UCSD-AML1 (cell line): ENCODE results near the gene PTPRE.

Experiments used
- DNase-seq: peaks from one replicate; lab custom pipeline; 2025; ENCODE audit not compliant: unreplicated experiment; lab: John Stamatoyannopoulos, UW

PTPRE gene

GRCh38 chr10:128111696-128112095 lies 204.8 kb downstream of the PTPRE start:
- no peak for DNase-seq

- DNase-seq: no peak
These were observed 206.1 kb downstream of the PTPRE start for GRCh38 chr10:128113026-128113425.

- DNase-seq: no peak
These were observed 208.0 kb downstream of the PTPRE start for GRCh38 chr10:128114901-128115300.

- no peak for DNase-seq
These were observed 208.5 kb downstream of the PTPRE start for GRCh38 chr10:128115356-128115755.

- DNase-seq: no peak
These were observed 209.3 kb downstream of the PTPRE start for GRCh38 chr10:128116187-128116586.

DNA sequence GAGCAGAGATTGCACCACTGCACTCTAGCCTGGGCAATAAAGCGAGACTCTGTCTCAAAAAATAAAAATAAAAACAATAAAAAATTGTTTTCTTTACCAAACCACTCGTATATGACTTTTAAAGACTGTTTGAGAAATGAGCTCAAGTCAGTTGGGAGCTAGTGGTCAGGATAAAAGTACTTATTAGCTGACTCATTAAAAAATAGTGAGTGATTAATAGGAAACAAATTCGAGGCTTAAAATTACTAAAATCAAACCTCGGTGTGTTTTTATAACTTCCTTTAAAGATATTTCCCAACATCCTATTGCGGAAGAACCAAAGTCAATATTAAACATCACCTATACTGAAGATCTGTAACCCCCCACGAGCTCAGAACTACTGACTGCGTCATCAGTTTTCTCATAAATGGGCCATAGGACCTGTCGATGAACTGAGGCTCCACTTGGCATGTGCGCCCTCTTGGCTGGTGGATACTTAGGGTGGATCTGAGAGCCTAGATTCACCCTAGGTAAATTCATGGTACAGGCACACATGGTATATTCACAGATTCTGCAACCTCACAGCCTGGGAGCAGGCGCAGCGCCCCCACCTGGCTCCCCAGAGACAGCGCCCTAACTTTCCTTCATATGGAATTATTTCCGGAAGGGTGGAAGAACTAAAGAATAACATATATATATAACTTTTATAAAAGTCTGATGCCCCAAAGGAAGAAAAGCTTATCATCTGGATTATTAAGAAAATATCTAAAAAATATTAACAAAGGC lies 210.1 kb downstream of the PTPRE start:
- no peak for DNase-seq

DNA sequence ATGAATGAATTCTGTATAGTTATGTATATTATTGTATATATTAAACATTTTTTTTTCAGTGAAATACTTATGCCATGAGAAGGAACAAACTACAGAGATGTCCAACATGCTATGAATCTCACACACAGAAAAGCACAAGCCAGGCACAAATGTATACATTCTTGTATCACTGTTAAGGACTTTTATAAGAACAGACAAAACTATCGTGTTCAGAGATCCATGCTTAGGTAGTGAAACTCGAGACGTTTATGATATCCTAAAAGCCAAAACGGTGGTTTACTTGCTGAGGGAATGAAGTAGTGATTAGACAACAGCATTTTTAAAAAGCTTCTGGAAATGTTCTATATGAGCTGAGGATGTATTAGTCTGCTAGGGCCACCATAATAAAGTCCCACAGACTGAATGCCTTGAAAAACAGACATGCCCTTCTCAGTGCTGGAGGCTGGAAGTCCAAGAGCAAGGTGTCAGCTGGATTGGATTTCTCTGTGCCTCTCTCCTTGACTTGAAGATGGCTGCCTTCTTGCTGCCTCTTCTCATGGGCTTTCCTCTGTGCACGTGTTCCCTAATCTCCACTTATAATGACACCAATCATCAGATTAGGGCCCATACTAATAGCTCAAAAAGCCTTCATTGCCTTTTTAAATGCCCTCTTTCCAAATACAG lies 215.0 kb downstream of the PTPRE start:
- no peak for DNase-seq

DNA sequence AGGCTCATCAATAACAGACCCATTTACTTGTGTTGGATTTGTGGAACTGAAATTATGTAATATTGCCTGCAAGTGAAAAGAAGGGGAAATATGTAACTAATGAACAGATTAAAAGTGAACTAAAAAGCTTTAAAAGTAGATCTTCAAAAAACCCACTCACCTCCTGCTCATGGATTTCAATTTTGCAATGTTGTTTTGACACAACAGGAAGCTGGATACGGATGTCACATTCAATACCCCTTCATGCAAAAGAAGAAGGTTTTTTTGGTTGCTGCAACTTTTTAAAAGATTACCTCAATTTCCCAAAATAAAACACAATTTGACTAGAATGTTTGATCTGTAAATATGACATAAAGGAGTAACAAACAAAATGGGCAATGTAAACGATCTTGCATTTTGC lies 216.0 kb downstream of the PTPRE start:
- no peak for DNase-seq

DNA sequence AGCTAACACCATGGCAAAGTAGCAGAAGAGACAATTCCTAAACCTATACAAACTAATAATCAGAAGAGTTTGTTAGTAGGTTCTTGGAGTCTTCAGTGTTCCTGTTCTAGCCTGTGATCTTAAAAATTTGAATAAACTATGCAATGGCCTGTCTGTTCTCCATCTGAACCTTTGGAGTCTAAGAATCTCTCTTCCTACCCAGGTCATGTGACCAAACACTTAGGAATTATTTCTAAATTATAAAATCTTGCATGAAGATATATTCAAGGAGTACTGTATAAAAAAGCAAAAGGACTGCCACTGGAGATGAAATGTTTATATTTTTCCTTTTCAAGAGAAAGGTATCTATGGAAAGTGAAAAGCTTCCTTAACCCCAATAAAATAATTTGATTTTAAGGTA lies 216.9 kb downstream of the PTPRE start:
- DNase-seq: no peak

DNA sequence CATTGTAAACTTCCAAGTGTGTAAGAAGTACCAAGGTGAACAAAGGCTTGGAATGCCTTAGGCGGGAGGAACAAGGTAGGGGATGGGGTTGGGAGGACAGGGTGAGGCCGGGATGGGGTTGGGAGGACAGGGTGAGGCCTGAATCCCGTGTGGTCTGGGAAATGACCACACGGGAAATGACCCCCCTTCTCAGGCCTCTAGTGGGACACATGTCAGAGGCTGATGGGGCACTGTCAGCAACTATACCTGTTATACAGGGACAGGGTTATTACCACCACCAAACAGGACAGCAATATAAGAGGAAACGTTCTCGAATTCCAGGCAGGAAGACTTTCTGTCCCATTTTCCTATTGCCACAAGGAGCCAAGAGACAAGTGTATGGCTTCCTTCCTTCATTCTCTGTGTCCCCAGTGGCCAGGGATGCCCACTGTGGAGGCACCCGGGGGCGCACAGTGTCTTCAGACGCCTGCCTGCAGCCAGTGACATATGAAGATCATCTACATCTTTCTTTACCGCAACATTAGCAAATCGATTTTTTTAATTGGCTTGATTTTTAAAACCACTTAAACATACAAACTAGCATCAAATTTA lies 218.0 kb downstream of the PTPRE start:
- no peak for DNase-seq

GRCh38 chr10:128125416-128125943 lies 218.6 kb downstream of the PTPRE start:
- DNase-seq: no peak

DNA sequence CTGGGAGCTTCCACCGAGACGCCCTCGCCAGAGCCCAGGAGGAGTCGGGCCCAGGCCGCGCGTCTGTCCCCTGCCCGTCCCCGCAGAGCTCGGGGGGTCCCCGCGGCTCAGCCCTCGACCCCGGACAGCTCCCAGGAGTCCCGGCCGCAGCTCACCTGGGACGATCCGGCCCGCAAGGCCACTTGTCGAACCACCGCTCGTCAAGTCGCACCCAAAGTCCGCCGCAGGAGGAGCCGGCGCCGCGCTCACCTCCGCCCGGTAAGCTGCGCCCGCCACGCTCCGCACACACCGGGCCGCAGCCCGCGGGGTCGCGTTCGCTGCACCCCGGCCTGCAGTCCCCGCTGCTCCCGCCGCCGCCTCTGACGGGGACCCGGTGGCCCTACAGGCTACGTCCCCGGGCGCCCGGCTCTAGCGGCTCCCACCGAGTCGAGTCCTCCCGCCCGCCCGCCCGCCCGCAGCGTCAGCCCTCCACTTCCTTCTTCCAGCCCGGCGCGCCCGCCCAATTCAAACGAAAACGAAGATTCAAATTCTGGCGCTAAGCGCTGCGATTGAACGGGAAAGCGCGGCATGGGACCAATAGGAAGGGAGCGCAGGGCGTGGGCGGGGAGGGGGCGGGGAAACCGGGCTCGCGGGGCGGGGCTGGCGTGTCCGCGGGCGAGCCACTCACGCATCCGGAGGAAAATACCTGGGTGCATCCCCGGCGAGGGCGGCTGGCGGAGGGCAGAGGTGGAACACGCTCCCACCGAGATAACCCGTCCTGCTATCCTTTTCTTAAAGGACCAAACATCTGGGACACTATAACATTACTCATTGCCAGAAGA lies 219.3 kb downstream of the PTPRE start, which contains the start of gene MKI67:
Gene MKI67 (minus strand): TSS at position 480 of the 821 bp plus-strand sequence. CDS start 756 bp downstream, outside the sequence.
- DNase-seq: peak; percentile 86

GRCh38 chr10:128128582-128128981 lies 221.7 kb downstream of the PTPRE start:
- no peak for DNase-seq

DNA sequence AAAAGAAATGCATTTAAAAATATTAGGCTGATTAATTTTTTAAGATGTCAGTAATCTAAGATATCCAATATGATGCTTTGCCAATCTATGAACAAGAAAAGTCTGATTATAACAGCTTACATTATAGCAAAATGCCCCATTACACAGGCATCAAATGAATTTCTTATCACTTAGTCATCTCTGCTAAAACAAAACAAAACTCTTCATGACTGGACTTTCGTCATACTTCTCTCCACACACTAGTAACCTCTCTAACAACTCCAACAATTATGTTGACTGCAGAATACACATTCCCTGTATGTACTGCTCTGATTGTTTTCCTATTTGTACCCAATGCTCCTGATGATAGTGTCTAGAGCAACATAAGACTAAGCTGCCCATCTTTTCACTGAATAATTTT lies 223.1 kb downstream of the PTPRE start:
- DNase-seq: no peak
